Astrocyte of the cerebellum (primary cell): ENCODE data around the gene PSMB5.

Experiments used
- DNase-seq: peaks from one replicate; pipeline ENCODE4 v3.0.0-alpha.2; 2011; ENCODE audit warnings: low read depth
- H3K4me3 ChIP-seq: 2 replicates; pipeline ENCODE4 v1.5.1; 2011; ENCODE audit warnings: mild to moderate bottlenecking, low read depth, low read length, moderate library complexity
- CTCF ChIP-seq: IDR thresholded peaks from 2 replicates; pipeline ENCODE4 v1.5.1; 2012; ENCODE audit warnings: low read length, low read depth, moderate library complexity, mild to moderate bottlenecking; ENCODE audit errors: missing control alignments
- in situ Hi-C: cut with HindIII; loops from 2 replicates; pipeline ENCODE4 v1.10.0; 2017; ENCODE audit warnings: low sequenced_read_pairs

Gene PSMB5

GRCh38 chr14:23058654-23059504 is 24.2 kb upstream of the PSMB5 start:
- no peak for TF ChIP-seq CTCF
- DNase-seq = no peak
- in situ Hi-C loops = no loop called here
- no peak overlapping the region for H3K4me3 ChIP-seq

GRCh38 chr14:23057757-23058653 is 23.3 kb upstream of the PSMB5 start:
- peak; percentile 73 for DNase-seq
- H3K4me3 ChIP-seq = peak overlapping the region; percentile 54
- TF ChIP-seq CTCF = peak; percentile 89
- in situ Hi-C loops = no loop called here

- peak; percentile 36 for DNase-seq
- no peak for TF ChIP-seq CTCF
- in situ Hi-C loops = no loop called here
- peak within 1 kb of the TSS; percentile 54 for H3K4me3 ChIP-seq
Measured at GRCh38 chr14:23056956-23057756, 22.5 kb upstream of the PSMB5 start, which contains the start of gene CDH24. Gene CDH24, minus strand, starts transcription at chr14:23057520. Its CDS starts 1,787 bp downstream, at chr14:23055733.

GRCh38 chr14:23056145-23056955 is 21.6 kb upstream of the PSMB5 start:
- H3K4me3 ChIP-seq = peak overlapping the region; percentile 54
- in situ Hi-C loops = no loop called here
- peak; percentile 89 for TF ChIP-seq CTCF
- peak; percentile 27 for DNase-seq

GRCh38 chr14:23055621-23056144 is 21.0 kb upstream of the PSMB5 start:
- TF ChIP-seq CTCF = no peak

More at GRCh38 chr14:23055621-23056144, 21.0 kb upstream of the PSMB5 start:
- in situ Hi-C loops = no loop called here
- DNase-seq = no peak
- H3K4me3 ChIP-seq = no peak overlapping the region
